ENCODE results near the gene TRAPPC10.

TRAPPC10 gene

GRCh38 chr21:44072111-44072510 lies 60.0 kb downstream of the TRAPPC10 start:
- Mint-ChIP-seq H3K27me3 (no peaks in the 10 kb centered on the region), H3K36me3 (ENCODE audit: low read depth) (peaks cover 67% of the 10 kb centered on the region), H3K4me3 (no peak overlapping the region), H3K27ac (peak overlapping the region; percentile 58), H3K4me1 (ENCODE audit: low read depth) (peaks cover 26% of the 10 kb centered on the region), H3K9me3 (no peaks in the 10 kb centered on the region)

DNA sequence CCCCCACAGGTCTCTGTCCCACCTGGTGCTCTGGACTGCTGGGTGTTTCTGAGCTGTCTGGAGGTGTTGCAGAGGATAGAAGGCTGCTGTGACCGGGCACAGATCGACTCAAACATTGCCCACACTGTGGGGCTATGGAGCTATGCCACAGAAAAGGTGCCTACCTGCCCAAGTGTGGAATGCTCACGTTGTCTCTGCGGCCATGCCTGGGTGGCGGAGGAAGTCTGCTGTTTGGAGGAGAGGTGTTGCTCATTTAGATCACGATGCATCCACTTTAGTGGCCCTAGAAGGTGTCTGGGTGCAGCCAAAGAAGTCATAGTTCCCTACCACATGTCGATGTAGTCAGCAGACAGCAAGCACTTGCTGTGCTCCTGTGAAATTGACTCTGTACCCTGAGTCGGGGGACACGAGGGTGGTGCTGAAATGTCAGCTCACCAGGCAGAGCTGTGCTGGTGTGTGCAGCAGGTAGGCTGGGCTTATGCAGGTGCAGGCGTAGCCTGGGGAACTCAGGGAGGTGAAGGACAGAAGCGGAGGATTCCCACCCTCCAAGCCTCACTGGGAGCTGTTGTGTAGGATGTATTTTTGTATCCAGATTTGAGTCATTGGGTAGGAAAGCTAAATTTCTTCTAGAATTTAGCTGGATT lies 62.3 kb downstream of the TRAPPC10 start:
- Mint-ChIP-seq H3K9me3 (no peaks in the 10 kb centered on the region), H3K27me3 (no peaks in the 10 kb centered on the region), H3K4me3 (no peak overlapping the region), H3K4me1 (ENCODE audit: low read depth) (peaks cover 38% of the 10 kb centered on the region), H3K27ac (peak overlapping the region; percentile 60), H3K36me3 (ENCODE audit: low read depth) (peaks cover 64% of the 10 kb centered on the region)

GRCh38 chr21:44076316-44076715 lies 64.2 kb downstream of the TRAPPC10 start:
- Mint-ChIP-seq H3K27ac (peak overlapping the region; percentile 58), H3K4me3 (no peak overlapping the region), H3K4me1 (ENCODE audit: low read depth) (peaks cover 53% of the 10 kb centered on the region), H3K36me3 (ENCODE audit: low read depth) (peaks cover 76% of the 10 kb centered on the region), H3K27me3 (no peaks in the 10 kb centered on the region), H3K9me3 (no peaks in the 10 kb centered on the region)

- peak overlapping the region; percentile 35 for H3K4me3 Mint-ChIP-seq
- H3K4me1 Mint-ChIP-seq (ENCODE audit: low read depth), result peaks cover 75% of the 10 kb centered on the region
- H3K27ac Mint-ChIP-seq, result peak overlapping the region; percentile 70
- no peaks in the 10 kb centered on the region for H3K27me3 Mint-ChIP-seq
- peaks cover 84% of the 10 kb centered on the region for H3K36me3 Mint-ChIP-seq (ENCODE audit: low read depth)
- no peaks in the 10 kb centered on the region for H3K9me3 Mint-ChIP-seq
Observed at GRCh38 chr21:44078411-44078981, 66.4 kb downstream of the TRAPPC10 start.

- Mint-ChIP-seq H3K27ac (peak overlapping the region; percentile 23), H3K9me3 (no peaks in the 10 kb centered on the region), H3K4me1 (ENCODE audit: low read depth) (peaks cover 78% of the 10 kb centered on the region), H3K36me3 (ENCODE audit: low read depth) (peaks cover 80% of the 10 kb centered on the region), H3K4me3 (no peak overlapping the region), H3K27me3 (no peaks in the 10 kb centered on the region)
Observed at GRCh38 chr21:44079446-44079845, 67.3 kb downstream of the TRAPPC10 start.

- Mint-ChIP-seq H3K27me3 (no peaks in the 10 kb centered on the region), H3K9me3 (no peaks in the 10 kb centered on the region), H3K27ac (peak overlapping the region; percentile 84), H3K4me3 (no peak overlapping the region), H3K36me3 (ENCODE audit: low read depth) (peaks cover 80% of the 10 kb centered on the region), H3K4me1 (ENCODE audit: low read depth) (peaks cover 79% of the 10 kb centered on the region)
Observed at GRCh38 chr21:44079846-44080245, 67.7 kb downstream of the TRAPPC10 start.

- Mint-ChIP-seq H3K9me3 (no peaks in the 10 kb centered on the region), H3K36me3 (ENCODE audit: low read depth) (peaks cover 86% of the 10 kb centered on the region), H3K4me3 (peak overlapping the region; percentile 77), H3K27me3 (no peaks in the 10 kb centered on the region), H3K27ac (peak overlapping the region; percentile 99), H3K4me1 (ENCODE audit: low read depth) (peaks cover 92% of the 10 kb centered on the region)
Observed at GRCh38 chr21:44082648-44083440, 70.7 kb downstream of the TRAPPC10 start.

DNA sequence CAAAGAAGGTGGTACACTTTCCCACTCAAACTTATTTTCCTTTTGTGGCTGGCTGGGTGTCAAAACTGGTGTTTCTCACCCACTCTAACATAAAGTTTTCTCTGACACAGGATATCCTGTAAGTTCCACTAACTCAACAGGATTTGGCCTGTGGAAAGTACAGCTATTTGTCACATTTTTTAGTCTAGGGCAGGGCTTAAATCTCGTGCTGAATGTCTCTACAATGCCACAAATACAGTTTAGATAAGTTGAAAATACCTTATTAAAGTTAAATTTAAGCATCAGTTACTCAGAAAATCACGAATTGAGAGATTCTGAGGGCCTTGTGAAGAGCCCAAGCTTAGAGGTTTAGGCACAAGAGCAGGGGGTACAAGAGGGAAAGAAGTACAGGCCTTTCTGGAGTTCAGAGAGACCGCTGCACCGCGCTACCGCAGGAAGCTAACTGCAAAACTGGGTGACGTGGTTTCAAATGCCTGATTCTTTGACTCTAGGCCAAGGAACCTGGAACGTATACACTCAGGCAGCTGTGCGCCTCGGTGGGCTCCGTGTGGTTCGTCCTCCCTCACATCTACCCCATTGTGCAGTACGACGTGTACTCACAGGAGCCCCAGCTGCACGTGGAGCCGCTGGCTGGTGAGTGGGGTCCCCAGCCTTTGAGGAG lies 71.7 kb downstream of the TRAPPC10 start:
- H3K9me3 Mint-ChIP-seq, result no peaks in the 10 kb centered on the region
- H3K4me3 Mint-ChIP-seq, result peak overlapping the region; percentile 77
- no peaks in the 10 kb centered on the region for H3K27me3 Mint-ChIP-seq
- H3K4me1 Mint-ChIP-seq (ENCODE audit: low read depth), result peaks cover 94% of the 10 kb centered on the region
- H3K27ac Mint-ChIP-seq, result peak overlapping the region; percentile 99
- H3K36me3 Mint-ChIP-seq (ENCODE audit: low read depth), result peaks cover 92% of the 10 kb centered on the region

DNA sequence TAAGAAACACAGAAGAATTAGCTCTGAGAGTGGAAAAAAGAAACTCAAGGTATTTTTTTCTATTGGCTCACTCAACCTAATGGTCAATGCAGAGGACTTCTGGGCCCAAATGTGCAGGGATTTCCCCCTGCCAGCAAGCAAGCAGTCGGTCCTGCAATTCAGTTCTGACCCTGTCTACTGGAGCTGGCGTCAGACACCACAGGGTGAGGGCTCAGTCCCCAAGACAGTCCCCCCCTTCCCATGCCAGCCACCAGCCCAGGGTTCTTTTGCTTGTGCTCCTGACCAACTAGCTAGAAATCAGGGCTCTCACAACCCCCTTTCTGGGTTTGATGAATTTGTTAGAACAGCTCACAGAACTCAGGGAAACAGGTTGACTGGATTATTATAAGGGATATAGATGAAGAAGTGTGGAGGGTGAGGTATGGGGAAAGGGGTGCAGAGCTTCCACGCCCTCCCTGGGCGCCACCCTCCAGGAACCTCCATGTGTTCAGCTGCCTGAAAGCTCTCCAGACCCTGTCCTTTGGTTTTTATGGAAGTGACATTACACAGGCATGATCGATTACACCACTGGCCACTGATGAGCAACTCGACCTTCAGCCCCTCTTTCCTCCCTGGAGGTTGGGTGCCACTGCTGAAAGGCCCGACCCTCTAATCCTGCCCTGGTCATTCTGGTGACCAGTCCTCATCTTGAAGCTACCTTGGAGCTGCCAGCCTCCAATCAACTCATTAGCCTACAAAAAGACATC lies 72.6 kb downstream of the TRAPPC10 start:
- H3K9me3 Mint-ChIP-seq, result no peaks in the 10 kb centered on the region
- H3K27ac Mint-ChIP-seq, result peak overlapping the region; percentile 99
- peak overlapping the region; percentile 77 for H3K4me3 Mint-ChIP-seq
- H3K27me3 Mint-ChIP-seq, result no peaks in the 10 kb centered on the region
- H3K36me3 Mint-ChIP-seq (ENCODE audit: low read depth), result peaks cover 93% of the 10 kb centered on the region
- H3K4me1 Mint-ChIP-seq (ENCODE audit: low read depth), result peaks cover 98% of the 10 kb centered on the region

DNA sequence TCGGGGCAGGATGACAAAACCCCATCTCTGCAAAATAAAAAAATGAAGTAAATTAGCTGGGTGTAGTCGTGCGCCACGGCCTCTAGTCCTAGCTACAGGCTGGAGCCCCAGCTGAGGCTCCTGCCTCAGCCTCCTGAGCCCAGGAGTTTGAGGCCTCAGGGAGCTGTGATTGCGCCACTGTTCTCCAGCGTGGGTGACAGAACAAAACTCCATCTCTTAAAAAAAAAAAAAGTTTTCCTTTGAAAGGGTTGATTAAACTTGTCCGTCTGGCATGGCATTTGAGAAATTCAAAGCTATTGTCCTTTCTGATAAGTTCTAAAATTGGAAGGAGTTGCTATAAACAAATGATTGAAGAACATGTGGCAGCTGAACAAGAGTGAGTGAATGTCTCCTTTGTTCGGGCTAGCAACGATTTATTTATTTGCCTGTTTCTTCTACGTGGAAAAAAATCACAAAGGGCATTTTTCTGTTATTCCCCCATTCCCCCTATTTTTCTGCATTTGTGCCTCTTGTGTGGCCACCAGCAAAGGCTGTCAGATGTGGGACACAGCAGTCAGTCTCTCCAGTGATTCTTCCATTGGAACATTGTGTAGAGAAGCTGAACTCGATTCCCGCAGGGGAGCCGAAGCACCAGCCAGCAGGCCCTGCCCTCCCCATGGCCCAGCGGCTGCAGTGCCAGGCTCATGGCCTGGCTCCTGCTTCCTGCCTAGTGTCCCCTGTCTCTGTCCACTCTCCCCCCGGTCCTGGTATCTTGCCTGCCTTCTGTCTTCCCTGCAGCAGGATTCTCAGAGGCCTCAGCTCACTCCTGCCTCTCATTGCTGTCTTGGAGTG lies 73.6 kb downstream of the TRAPPC10 start:
- H3K27ac Mint-ChIP-seq, result peak overlapping the region; percentile 99
- peaks cover 99% of the 10 kb centered on the region for H3K4me1 Mint-ChIP-seq (ENCODE audit: low read depth)
- H3K27me3 Mint-ChIP-seq, result no peaks in the 10 kb centered on the region
- H3K36me3 Mint-ChIP-seq (ENCODE audit: low read depth), result peaks cover 92% of the 10 kb centered on the region
- peak overlapping the region; percentile 77 for H3K4me3 Mint-ChIP-seq
- no peaks in the 10 kb centered on the region for H3K9me3 Mint-ChIP-seq

DNA sequence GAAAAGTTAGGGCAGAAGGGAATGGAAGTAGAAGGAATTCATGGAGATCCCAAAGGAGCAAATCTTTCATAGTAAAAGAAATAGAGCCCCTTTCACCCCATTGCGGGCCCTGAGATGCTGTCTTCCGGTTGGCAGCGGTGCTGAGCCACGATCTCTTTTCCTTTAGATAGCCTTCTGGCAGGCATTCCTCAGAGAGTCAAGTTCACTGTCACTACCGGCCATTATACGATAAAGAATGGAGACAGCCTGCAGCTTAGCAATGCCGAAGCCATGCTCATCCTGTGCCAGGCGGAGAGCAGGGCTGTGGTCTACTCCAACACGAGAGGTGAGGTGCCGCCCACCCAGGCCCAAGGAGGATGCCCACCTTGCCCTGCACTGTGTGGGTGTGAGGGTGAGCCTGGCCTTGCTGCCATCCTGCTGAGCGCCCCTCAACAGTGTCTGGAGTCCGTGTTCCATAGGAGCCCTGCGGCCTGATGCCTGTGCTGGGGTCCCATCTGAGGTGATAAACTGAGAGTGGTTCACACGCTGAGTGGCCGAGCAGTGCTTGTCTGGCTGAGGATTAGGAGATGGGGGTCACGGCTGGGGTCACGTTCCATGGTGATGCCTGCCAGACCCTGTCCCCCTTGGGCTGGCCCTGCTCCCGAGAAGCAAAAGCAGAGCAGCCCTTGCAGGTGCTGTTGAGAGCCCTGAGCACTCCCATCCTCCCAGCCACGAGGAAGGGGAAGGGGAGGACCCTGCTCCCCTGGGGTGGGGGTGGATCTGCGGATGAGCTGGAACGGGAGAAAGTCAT lies 74.7 kb downstream of the TRAPPC10 start:
- H3K27me3 Mint-ChIP-seq, result no peaks in the 10 kb centered on the region
- H3K27ac Mint-ChIP-seq, result peak overlapping the region; percentile 99
- H3K36me3 Mint-ChIP-seq (ENCODE audit: low read depth), result peaks cover 83% of the 10 kb centered on the region
- H3K4me3 Mint-ChIP-seq, result peak overlapping the region; percentile 18
- H3K9me3 Mint-ChIP-seq, result no peaks in the 10 kb centered on the region
- H3K4me1 Mint-ChIP-seq (ENCODE audit: low read depth), result peaks cover 88% of the 10 kb centered on the region

GRCh38 chr21:44087426-44088400 lies 75.6 kb downstream of the TRAPPC10 start:
- Mint-ChIP-seq H3K36me3 (ENCODE audit: low read depth) (peaks cover 82% of the 10 kb centered on the region), H3K27ac (peak overlapping the region; percentile 99), H3K4me3 (peak overlapping the region; percentile 32), H3K9me3 (no peaks in the 10 kb centered on the region), H3K27me3 (no peaks in the 10 kb centered on the region), H3K4me1 (ENCODE audit: low read depth) (peaks cover 84% of the 10 kb centered on the region)

Measured in stimulated activated naive CD8-positive, alpha-beta T cell treated with anti-CD3 and anti-CD28 coated beads, Interleukin-15, Interleukin-2, amounts not matched to agents 100 ng/mL and 50 ng/mL, for 24 hours (primary cell).